Measurements from ENCODE around the gene EIF3L.

EIF3L gene

GRCh38 chr22:37854946-37855345 is 5.7 kb downstream of the EIF3L start:
- no peak for DNase-seq (ENCODE audit: low spot score)

- no peak for DNase-seq (ENCODE audit: low spot score)
Observed at GRCh38 chr22:37855462-37855861, 6.2 kb downstream of the EIF3L start.

GRCh38 chr22:37860796-37861421 is 11.7 kb downstream of the EIF3L start:
- DNase-seq (ENCODE audit: low spot score), result no peak

GRCh38 chr22:37862570-37863325 is 13.5 kb downstream of the EIF3L start:
- DNase-seq (ENCODE audit: low spot score), result no peak

- no peak for DNase-seq (ENCODE audit: low spot score)
Observed at GRCh38 chr22:37865510-37865909, 16.3 kb downstream of the EIF3L start.

- DNase-seq (ENCODE audit: low spot score), result no peak
Observed at GRCh38 chr22:37870273-37870672, 21.1 kb downstream of the EIF3L start.

- no peak for DNase-seq (ENCODE audit: low spot score)
Observed at GRCh38 chr22:37880668-37881440, 31.6 kb downstream of the EIF3L start.

- no peak for DNase-seq (ENCODE audit: low spot score)
Observed at GRCh38 chr22:37884420-37884819, 35.2 kb downstream of the EIF3L start.

- DNase-seq (ENCODE audit: low spot score), result no peak
Observed at GRCh38 chr22:37887584-37888378, 38.6 kb downstream of the EIF3L start.

GRCh38 chr22:37891926-37892325 is 42.7 kb downstream of the EIF3L start:
- no peak for DNase-seq (ENCODE audit: low spot score)

- DNase-seq (ENCODE audit: low spot score), result no peak
Observed at GRCh38 chr22:37892566-37893335, 43.5 kb downstream of the EIF3L start.

- no peak for DNase-seq (ENCODE audit: low spot score)
Observed at GRCh38 chr22:37893583-37893983, 44.4 kb downstream of the EIF3L start.

- no peak for DNase-seq (ENCODE audit: low spot score)
Observed at GRCh38 chr22:37894939-37895670, 45.9 kb downstream of the EIF3L start.

GRCh38 chr22:37896181-37896592 is 47.0 kb downstream of the EIF3L start:
- DNase-seq (ENCODE audit: low spot score), result peak; percentile 80

- no peak for DNase-seq (ENCODE audit: low spot score)
Observed at GRCh38 chr22:37896939-37897338, 47.7 kb downstream of the EIF3L start.

GRCh38 chr22:37897807-37898206 is 48.6 kb downstream of the EIF3L start:
- DNase-seq (ENCODE audit: low spot score), result no peak

- DNase-seq (ENCODE audit: low spot score), result peak; percentile 79
Observed at GRCh38 chr22:37898441-37899181, 49.4 kb downstream of the EIF3L start.

GRCh38 chr22:37904572-37905533 is 55.6 kb downstream of the EIF3L start:
- DNase-seq (ENCODE audit: low spot score), result peak; percentile 92

Data from SW480 (cell line).